CD4-positive, CD25-positive, alpha-beta regulatory T cell (primary cell): Measurements from ENCODE around the gene BMP6. TPM values are rescaled to one million over a fixed set of nuclear protein-coding genes. Genes with fewer than 3 reads are reported as not detected.

ENCODE experiments used
- ATAC-seq, 2 donors: fragments of 150-1000 bp; cut with Tn5 transposase; one replicate each; pipeline ENCODE4 v1.10.0; 2021; ENCODE audit warnings: low read depth in 2 of 2, moderate number of reproducible peaks in 2 of 2, moderate library complexity in 1 of 2
- DNase-seq, 3 donors: peaks; one replicate each; pipeline versions ENCODE4 v3.0.0 to v3.0.0-alpha.2; 2012 to 2022; ENCODE audit warnings: mixed read lengths in 1 of 3
- H3K27ac ChIP-seq: one replicate; pipeline ENCODE4 v1.7.0; 2013; ENCODE audit warnings: mild to moderate bottlenecking, low read length; ENCODE audit not compliant: insufficient read depth, poor library complexity, severe bottlenecking
- H3K27me3 ChIP-seq: one replicate; pipeline ENCODE4 v1.7.0; 2013; ENCODE audit warnings: low read length; ENCODE audit not compliant: control insufficient read depth, insufficient read depth
- H3K36me3 ChIP-seq: one replicate; pipeline ENCODE4 v1.7.0; 2013; ENCODE audit warnings: mild to moderate bottlenecking, low read length, moderate library complexity; ENCODE audit not compliant: control insufficient read depth, insufficient read depth
- H3K4me1 ChIP-seq: 2 replicates; pipeline ENCODE4 v1.7.0; 2013; ENCODE audit warnings: mild to moderate bottlenecking, low read length; ENCODE audit not compliant: insufficient read depth, control insufficient read depth, poor library complexity, severe bottlenecking
- H3K4me3 ChIP-seq: one replicate; pipeline ENCODE4 v1.7.0; 2013; ENCODE audit warnings: low read depth, mild to moderate bottlenecking, low read length, moderate library complexity
- H3K9me3 ChIP-seq, 2 experiments: 1 replicate in 1 of 2; 2 replicates in 1 of 2; pipeline ENCODE4 v1.7.0; 2013; ENCODE audit warnings: low read length in 2 of 2, mild to moderate bottlenecking in 1 of 2, moderate library complexity in 1 of 2; ENCODE audit not compliant: control insufficient read depth in 2 of 2
- H3K27ac Mint-ChIP-seq, 3 donors: one replicate each; pipeline ENCODE4 v1.8.0; 2020 to 2022; ENCODE audit warnings: mild to moderate bottlenecking in 3 of 3, mixed read lengths in 3 of 3, moderate library complexity in 2 of 3
- H3K27me3 Mint-ChIP-seq: one replicate; pipeline ENCODE4 v1.8.0; 2022; ENCODE audit warnings: mild to moderate bottlenecking, mixed read lengths
- H3K36me3 Mint-ChIP-seq: one replicate; pipeline ENCODE4 v1.8.0; 2020; ENCODE audit warnings: mixed read lengths
- H3K4me1 Mint-ChIP-seq, 4 donors: one replicate each; pipeline ENCODE4 v1.8.0; 2020 to 2022; ENCODE audit warnings: mixed read lengths in 4 of 4, mild to moderate bottlenecking in 1 of 4
- H3K4me3 Mint-ChIP-seq, 4 donors: one replicate each; pipeline ENCODE4 v1.8.0; 2020 to 2022; ENCODE audit warnings: mild to moderate bottlenecking in 4 of 4, mixed read lengths in 4 of 4, moderate library complexity in 3 of 4
- H3K9me3 Mint-ChIP-seq, 7 donors: one replicate each; pipeline ENCODE4 v1.8.0; 2020 to 2022; ENCODE audit warnings: mixed read lengths in 7 of 7, mild to moderate bottlenecking in 3 of 7, moderate library complexity in 2 of 7
- polyA plus RNA-seq, 4 donors: library from polyadenylated mRNA; unstranded; fragments of 300-500 nt; fragmentation: Illumina TruSeq; gene quantifications; one replicate each; pipeline ENCODE4 v1.2.3, GENCODE V29; 2021
- total RNA-seq: library from RNA; stranded (reverse); gene quantifications from one replicate; pipeline ENCODE4 v1.2.3, GENCODE V29; 2022

The BMP6 gene
- total and polyA plus RNA-seq, 5 donors from 2014 or later, result 1.2 TPM; not detected in 4

GRCh38 chr6:7737106-7737505 is 11.2 kb downstream of the BMP6 start:
- H3K36me3 Mint-ChIP-seq, result no peaks in the 10 kb centered on the region
- H3K27ac ChIP-seq, result no peak overlapping the region
- peaks cover 0 to 3% (median 0%) of the 10 kb centered on the region in 7 donors for H3K9me3 Mint-ChIP-seq
- peaks cover 24% of the 10 kb centered on the region for H3K27me3 Mint-ChIP-seq
- no peak for ATAC-seq
- DNase-seq, result no peak
- H3K4me1 Mint-ChIP-seq, result no peaks in the 10 kb centered on the region
- no peaks in the 10 kb centered on the region for H3K36me3 ChIP-seq
- no peaks in the 10 kb centered on the region for H3K9me3 ChIP-seq
- no peak overlapping the region for H3K27ac Mint-ChIP-seq
- H3K4me3 Mint-ChIP-seq, result no peak overlapping the region
- no peaks in the 10 kb centered on the region for H3K4me1 ChIP-seq
- H3K4me3 ChIP-seq, result no peak overlapping the region
- H3K27me3 ChIP-seq, result peaks cover 16% of the 10 kb centered on the region

- H3K27ac ChIP-seq, result no peak overlapping the region
- no peaks in the 10 kb centered on the region for H3K36me3 ChIP-seq
- ATAC-seq (no peak), DNase-seq (no peak)
- no peaks in the 10 kb centered on the region for H3K36me3 Mint-ChIP-seq
- H3K27ac Mint-ChIP-seq, result no peak overlapping the region
- H3K9me3 ChIP-seq, result no peaks in the 10 kb centered on the region
- no peak overlapping the region for H3K4me3 ChIP-seq
- H3K4me1 ChIP-seq, result no peaks in the 10 kb centered on the region
- H3K27me3 Mint-ChIP-seq, result peaks cover 20% of the 10 kb centered on the region
- no peaks in the 10 kb centered on the region for H3K4me1 Mint-ChIP-seq
- H3K27me3 ChIP-seq, result peaks cover 11% of the 10 kb centered on the region
- no peak overlapping the region for H3K4me3 Mint-ChIP-seq
- peaks cover 0 to 3% (median 0%) of the 10 kb centered on the region in 7 donors for H3K9me3 Mint-ChIP-seq
Observed at GRCh38 chr6:7737867-7738266, 12.0 kb downstream of the BMP6 start.

- Mint-ChIP-seq H3K4me1 (no peaks in the 10 kb centered on the region), H3K27me3 (peaks cover 4% of the 10 kb centered on the region), H3K36me3 (no peaks in the 10 kb centered on the region), H3K27ac (no peak overlapping the region), H3K9me3 (peaks cover 0 to 2% (median 0%) of the 10 kb centered on the region in 7 donors), H3K4me3 (no peak overlapping the region)
- no peak overlapping the region for H3K4me3 ChIP-seq
- no peak for DNase-seq
- no peaks in the 10 kb centered on the region for H3K36me3 ChIP-seq
- no peak overlapping the region for H3K27ac ChIP-seq
- H3K9me3 ChIP-seq, result no peaks in the 10 kb centered on the region
- ATAC-seq, result no peak
- H3K4me1 ChIP-seq, result no peaks in the 10 kb centered on the region
- H3K27me3 ChIP-seq, result no peaks in the 10 kb centered on the region
Observed at GRCh38 chr6:7742223-7742785, 16.4 kb downstream of the BMP6 start.

GRCh38 chr6:7745942-7746341 is 20.0 kb downstream of the BMP6 start:
- no peak overlapping the region for H3K4me3 ChIP-seq
- DNase-seq (no peak), ATAC-seq (no peak)
- H3K4me1 ChIP-seq, result no peaks in the 10 kb centered on the region
- no peaks in the 10 kb centered on the region for H3K36me3 Mint-ChIP-seq
- H3K27me3 ChIP-seq, result no peaks in the 10 kb centered on the region
- no peaks in the 10 kb centered on the region for H3K36me3 ChIP-seq
- no peak overlapping the region for H3K4me3 Mint-ChIP-seq
- peaks cover 0 to 2% (median 0%) of the 10 kb centered on the region in 7 donors for H3K9me3 Mint-ChIP-seq
- no peak overlapping the region for H3K27ac ChIP-seq
- no peak overlapping the region for H3K27ac Mint-ChIP-seq
- no peaks in the 10 kb centered on the region for H3K4me1 Mint-ChIP-seq
- H3K27me3 Mint-ChIP-seq, result peaks cover 4% of the 10 kb centered on the region
- no peaks in the 10 kb centered on the region for H3K9me3 ChIP-seq

GRCh38 chr6:7747016-7747415 is 21.1 kb downstream of the BMP6 start:
- no peaks in the 10 kb centered on the region for H3K36me3 Mint-ChIP-seq
- peaks cover 4% of the 10 kb centered on the region for H3K27me3 Mint-ChIP-seq
- H3K27ac Mint-ChIP-seq, result no peak overlapping the region
- ATAC-seq, result no peak
- Histone ChIP-seq H3K36me3 (no peaks in the 10 kb centered on the region), H3K27ac (no peak overlapping the region), H3K9me3 (no peaks in the 10 kb centered on the region), H3K27me3 (no peaks in the 10 kb centered on the region), H3K4me1 (no peaks in the 10 kb centered on the region), H3K4me3 (no peak overlapping the region)
- H3K9me3 Mint-ChIP-seq, result peaks cover 0 to 2% (median 0%) of the 10 kb centered on the region in 7 donors
- DNase-seq, result no peak
- no peak overlapping the region for H3K4me3 Mint-ChIP-seq
- no peaks in the 10 kb centered on the region for H3K4me1 Mint-ChIP-seq

GRCh38 chr6:7747433-7747832 is 21.5 kb downstream of the BMP6 start:
- H3K27ac ChIP-seq, result no peak overlapping the region
- DNase-seq (no peak), ATAC-seq (no peak)
- no peak overlapping the region for H3K4me3 ChIP-seq
- H3K36me3 ChIP-seq, result no peaks in the 10 kb centered on the region
- H3K27me3 ChIP-seq, result no peaks in the 10 kb centered on the region
- Mint-ChIP-seq H3K4me3 (no peak overlapping the region), H3K27ac (no peak overlapping the region), H3K9me3 (peaks cover 0 to 2% (median 0%) of the 10 kb centered on the region in 7 donors), H3K27me3 (peaks cover 4% of the 10 kb centered on the region), H3K4me1 (no peaks in the 10 kb centered on the region), H3K36me3 (no peaks in the 10 kb centered on the region)
- H3K4me1 ChIP-seq, result no peaks in the 10 kb centered on the region
- no peaks in the 10 kb centered on the region for H3K9me3 ChIP-seq

- peaks cover 0 to 2% (median 0%) of the 10 kb centered on the region in 7 donors for H3K9me3 Mint-ChIP-seq
- H3K4me1 Mint-ChIP-seq, result no peaks in the 10 kb centered on the region
- Histone ChIP-seq H3K27me3 (no peaks in the 10 kb centered on the region), H3K9me3 (no peaks in the 10 kb centered on the region), H3K27ac (no peak overlapping the region), H3K36me3 (no peaks in the 10 kb centered on the region), H3K4me3 (no peak overlapping the region), H3K4me1 (no peaks in the 10 kb centered on the region)
- ATAC-seq (no peak), DNase-seq (no peak)
- H3K27me3 Mint-ChIP-seq, result peaks cover 4% of the 10 kb centered on the region
- H3K27ac Mint-ChIP-seq, result no peak overlapping the region
- no peaks in the 10 kb centered on the region for H3K36me3 Mint-ChIP-seq
- no peak overlapping the region for H3K4me3 Mint-ChIP-seq
Observed at GRCh38 chr6:7747901-7748504, 22.1 kb downstream of the BMP6 start.

GRCh38 chr6:7749478-7749877 is 23.6 kb downstream of the BMP6 start:
- H3K9me3 ChIP-seq, result no peaks in the 10 kb centered on the region
- ATAC-seq (no peak), DNase-seq (no peak)
- no peaks in the 10 kb centered on the region for H3K27me3 Mint-ChIP-seq
- no peak overlapping the region for H3K27ac Mint-ChIP-seq
- H3K4me3 Mint-ChIP-seq, result no peak overlapping the region
- no peak overlapping the region for H3K4me3 ChIP-seq
- peaks cover 0 to 2% (median 0%) of the 10 kb centered on the region in 7 donors for H3K9me3 Mint-ChIP-seq
- H3K4me1 Mint-ChIP-seq, result no peaks in the 10 kb centered on the region
- no peak overlapping the region for H3K27ac ChIP-seq
- H3K36me3 ChIP-seq, result no peaks in the 10 kb centered on the region
- H3K27me3 ChIP-seq, result no peaks in the 10 kb centered on the region
- H3K4me1 ChIP-seq, result no peaks in the 10 kb centered on the region
- no peaks in the 10 kb centered on the region for H3K36me3 Mint-ChIP-seq
